ENCODE data around the gene NFX1.

DNA sequence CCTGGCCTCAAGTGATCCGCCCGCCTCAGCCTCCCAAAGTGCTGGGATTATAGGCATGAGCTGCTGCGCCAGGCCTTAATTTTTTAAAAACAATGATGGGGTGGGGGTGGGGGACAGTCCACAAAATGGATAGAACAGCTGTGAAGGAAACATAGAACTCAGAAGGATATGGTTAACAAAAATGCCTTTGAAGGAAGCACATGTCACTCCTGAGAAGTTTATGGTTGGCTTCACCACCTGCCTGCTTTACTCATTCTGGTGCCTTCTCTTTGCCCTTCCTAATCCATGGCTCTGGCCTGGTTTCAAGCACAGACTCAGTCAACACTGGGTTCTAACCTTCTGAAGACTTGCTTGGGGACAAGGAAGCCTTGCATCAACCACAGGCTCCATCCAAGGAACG, 36.1 kb upstream of the NFX1 start:
- TF ChIP-seq, protein P1, sequence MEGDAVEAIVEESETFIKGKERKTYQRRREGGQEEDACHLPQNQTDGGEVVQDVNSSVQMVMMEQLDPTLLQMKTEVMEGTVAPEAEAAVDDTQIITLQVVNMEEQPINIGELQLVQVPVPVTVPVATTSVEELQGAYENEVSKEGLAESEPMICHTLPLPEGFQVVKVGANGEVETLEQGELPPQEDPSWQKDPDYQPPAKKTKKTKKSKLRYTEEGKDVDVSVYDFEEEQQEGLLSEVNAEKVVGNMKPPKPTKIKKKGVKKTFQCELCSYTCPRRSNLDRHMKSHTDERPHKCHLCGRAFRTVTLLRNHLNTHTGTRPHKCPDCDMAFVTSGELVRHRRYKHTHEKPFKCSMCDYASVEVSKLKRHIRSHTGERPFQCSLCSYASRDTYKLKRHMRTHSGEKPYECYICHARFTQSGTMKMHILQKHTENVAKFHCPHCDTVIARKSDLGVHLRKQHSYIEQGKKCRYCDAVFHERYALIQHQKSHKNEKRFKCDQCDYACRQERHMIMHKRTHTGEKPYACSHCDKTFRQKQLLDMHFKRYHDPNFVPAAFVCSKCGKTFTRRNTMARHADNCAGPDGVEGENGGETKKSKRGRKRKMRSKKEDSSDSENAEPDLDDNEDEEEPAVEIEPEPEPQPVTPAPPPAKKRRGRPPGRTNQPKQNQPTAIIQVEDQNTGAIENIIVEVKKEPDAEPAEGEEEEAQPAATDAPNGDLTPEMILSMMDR (conservative IDR thresholded peaks at IDR 0.05; ENCODE audit: low read depth, low read length), result no peak
- TF ChIP-seq EZH2 (IDR thresholded peaks at IDR 0.05; ENCODE audit: low read length, unreplicated experiment) (no peak), EZH2phosphoT487 (IDR thresholded peaks at IDR 0.05; ENCODE audit: borderline replicate concordance, low read length) (no peak)
